Thoracic aorta (tissue), 2 donors: ENCODE data around the gene ANO8. TPM values are rescaled to one million over a fixed set of nuclear protein-coding genes. Genes with fewer than 3 reads are reported as not detected.

Source experiments
- ATAC-seq: fragments of 150-250 bp; one replicate; pipeline ENCODE4 v1.8.0; 2017; ENCODE audit warnings: low read depth; ENCODE audit not compliant: insufficient number of reproducible peaks, low FRiP score
- DNase-seq: peaks from one replicate; pipeline ENCODE4 v3.0.0-alpha.2; 2020; ENCODE audit warnings: low spot score
- H3K27ac ChIP-seq, 2 donors: fragments of 200-600 bp; sonication (generic); 1 replicate in 1 of 2; 2 replicates in 1 of 2; pipeline ENCODE4 v1.5.1; 2016; ENCODE audit warnings: mild to moderate bottlenecking in 2 of 2, moderate library complexity in 2 of 2
- H3K27me3 ChIP-seq: fragments of 200-600 bp; sonication (generic); replicated peaks from 2 replicates; pipeline ENCODE4 v1.6.0; 2016; ENCODE audit warnings: mild to moderate bottlenecking; ENCODE audit not compliant: insufficient read depth
- H3K36me3 ChIP-seq: fragments of 200-600 bp; sonication (generic); one replicate; pipeline ENCODE4 v1.5.1; 2016
- H3K4me1 ChIP-seq, 2 donors: fragments of 200-600 bp; sonication (generic); 1 replicate in 1 of 2; 2 replicates in 1 of 2; pipeline versions ENCODE4 v1.5.1 to v1.6.0; 2016; ENCODE audit warnings: low read depth in 2 of 2, mild to moderate bottlenecking in 1 of 2; ENCODE audit not compliant: control insufficient read depth in 1 of 2
- H3K4me3 ChIP-seq: fragments of 200-600 bp; sonication (generic); 2 replicates; pipeline ENCODE4 v1.5.1; 2016; ENCODE audit warnings: mild to moderate bottlenecking
- H3K9me3 ChIP-seq: fragments of 200-600 bp; sonication (generic); 2 replicates; pipeline ENCODE4 v1.5.1; 2016
- total RNA-seq, 2 donors: library from RNA; depleted of rRNA; stranded (reverse); fragments of >200 nt; gene quantifications; one replicate each; pipeline versions ENCODE4 v1.1.0 to v1.2.3, GENCODE V29; 2016
- TF ChIP-seq, protein P1 (sequence below): fragments of 200-600 bp; sonication (generic); IDR thresholded peaks from one replicate; pipeline ENCODE4 v1.5.1; 2019; ENCODE audit warnings: antibody characterized with exemption

The ANO8 gene
- total RNA-seq, 2 donors from 2014 or later: 9.5 to 13.4 TPM

DNA sequence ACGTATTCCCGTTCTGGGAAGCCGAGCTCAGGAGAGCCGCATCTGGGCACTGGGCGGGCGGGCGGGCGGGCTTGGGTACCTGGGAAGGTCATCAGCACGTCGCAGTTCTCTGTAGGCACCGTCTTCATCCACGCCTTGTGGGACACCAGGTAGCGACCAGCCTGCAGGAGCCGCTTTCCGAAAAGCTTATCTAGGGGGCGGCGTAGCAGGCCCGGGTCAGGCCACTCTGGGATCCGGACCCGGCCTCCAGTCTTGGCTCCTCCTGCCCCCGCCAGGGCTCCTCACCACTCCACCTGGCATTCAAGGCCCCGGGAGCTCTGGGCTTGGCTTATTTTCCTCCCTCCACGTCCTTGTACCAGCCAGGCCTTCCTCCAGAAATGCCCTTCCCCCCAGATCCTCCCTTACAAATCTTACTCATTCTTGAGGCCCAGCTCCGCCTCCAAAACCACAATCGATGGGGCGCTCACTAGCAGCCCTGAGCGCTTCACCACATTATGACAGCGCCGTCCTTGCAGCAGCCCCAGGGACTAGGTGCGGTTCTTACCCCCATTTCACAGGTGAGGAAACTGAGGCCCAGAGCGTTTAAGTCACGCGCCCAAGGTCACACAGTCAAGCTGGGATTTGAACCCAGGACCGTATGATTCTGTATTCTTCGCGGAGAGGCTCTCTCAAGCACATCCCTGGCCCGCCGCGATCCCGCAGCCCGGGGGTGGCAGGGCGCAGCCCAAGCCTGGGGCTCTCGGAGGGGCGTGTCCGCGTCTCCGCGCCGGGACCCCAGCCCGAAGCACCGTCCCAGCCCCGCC lies 843 bp downstream of the ANO8 start:
- Histone ChIP-seq H3K9me3 (no peaks in the 10 kb centered on the region), H3K27ac (peak overlapping the region in 1 of 2 donors; percentile 47), H3K27me3 (no peaks in the 10 kb centered on the region), H3K36me3 (peaks cover 4% of the 10 kb centered on the region), H3K4me3 (peak overlapping the region; percentile 97), H3K4me1 (peaks cover 20 to 40% of the 10 kb centered on the region in 2 donors)
- ATAC-seq (no peak), DNase-seq (no peak)
- TF ChIP-seq, protein P1, sequence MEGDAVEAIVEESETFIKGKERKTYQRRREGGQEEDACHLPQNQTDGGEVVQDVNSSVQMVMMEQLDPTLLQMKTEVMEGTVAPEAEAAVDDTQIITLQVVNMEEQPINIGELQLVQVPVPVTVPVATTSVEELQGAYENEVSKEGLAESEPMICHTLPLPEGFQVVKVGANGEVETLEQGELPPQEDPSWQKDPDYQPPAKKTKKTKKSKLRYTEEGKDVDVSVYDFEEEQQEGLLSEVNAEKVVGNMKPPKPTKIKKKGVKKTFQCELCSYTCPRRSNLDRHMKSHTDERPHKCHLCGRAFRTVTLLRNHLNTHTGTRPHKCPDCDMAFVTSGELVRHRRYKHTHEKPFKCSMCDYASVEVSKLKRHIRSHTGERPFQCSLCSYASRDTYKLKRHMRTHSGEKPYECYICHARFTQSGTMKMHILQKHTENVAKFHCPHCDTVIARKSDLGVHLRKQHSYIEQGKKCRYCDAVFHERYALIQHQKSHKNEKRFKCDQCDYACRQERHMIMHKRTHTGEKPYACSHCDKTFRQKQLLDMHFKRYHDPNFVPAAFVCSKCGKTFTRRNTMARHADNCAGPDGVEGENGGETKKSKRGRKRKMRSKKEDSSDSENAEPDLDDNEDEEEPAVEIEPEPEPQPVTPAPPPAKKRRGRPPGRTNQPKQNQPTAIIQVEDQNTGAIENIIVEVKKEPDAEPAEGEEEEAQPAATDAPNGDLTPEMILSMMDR: no peak

DNA sequence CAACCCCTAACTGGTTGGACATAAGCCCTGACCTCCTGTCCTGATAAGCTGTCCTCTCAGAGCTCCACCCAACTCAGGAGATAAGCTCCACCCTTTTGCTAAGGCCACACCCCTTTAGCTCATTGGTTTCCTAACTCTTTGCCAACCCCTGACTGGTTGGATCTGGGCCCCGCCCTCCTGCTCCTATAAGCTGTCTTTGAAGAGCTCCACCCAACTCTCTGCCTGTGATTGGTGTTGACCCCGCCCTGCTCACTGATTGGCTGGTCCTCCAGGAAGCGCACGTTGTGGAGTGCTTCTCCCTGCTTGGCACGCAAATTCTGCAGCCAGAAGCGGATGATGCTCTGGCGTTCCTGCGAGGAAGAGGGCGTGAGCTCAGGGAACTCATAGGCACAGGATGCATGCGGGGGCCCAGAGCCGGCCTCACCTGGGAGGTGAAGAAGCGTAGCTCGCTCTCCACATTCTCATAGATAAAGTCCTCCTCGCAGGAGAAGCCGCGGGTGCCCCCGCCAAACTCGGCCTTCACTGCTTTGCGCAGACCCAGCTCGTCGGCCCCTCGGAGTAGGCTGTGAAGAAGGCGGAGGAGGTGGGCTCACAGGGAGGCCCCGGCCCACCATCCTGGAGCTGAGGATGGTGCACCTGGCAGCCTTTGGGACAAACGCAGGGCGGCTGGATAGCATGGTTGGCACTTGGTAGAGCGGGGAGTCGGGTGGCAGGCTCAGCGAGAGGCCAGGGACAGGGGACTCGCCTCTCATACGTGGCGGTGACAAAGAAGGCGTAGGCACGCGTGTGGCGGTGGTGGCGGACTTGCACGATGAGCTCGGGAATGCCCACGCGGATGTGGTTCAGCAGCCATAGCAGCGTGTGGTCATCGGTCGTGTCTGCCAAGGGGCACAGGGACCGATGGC lies 1.7 kb downstream of the ANO8 start:
- peaks cover 16 to 31% of the 10 kb centered on the region in 2 donors for H3K4me1 ChIP-seq
- H3K9me3 ChIP-seq: no peaks in the 10 kb centered on the region
- H3K36me3 ChIP-seq: peaks cover 4% of the 10 kb centered on the region
- DNase-seq (no peak), ATAC-seq (no peak)
- H3K27ac ChIP-seq: no peak overlapping the region
- H3K27me3 ChIP-seq: no peaks in the 10 kb centered on the region
- no peak overlapping the region for H3K4me3 ChIP-seq
- TF ChIP-seq, protein P1: no peak

DNA sequence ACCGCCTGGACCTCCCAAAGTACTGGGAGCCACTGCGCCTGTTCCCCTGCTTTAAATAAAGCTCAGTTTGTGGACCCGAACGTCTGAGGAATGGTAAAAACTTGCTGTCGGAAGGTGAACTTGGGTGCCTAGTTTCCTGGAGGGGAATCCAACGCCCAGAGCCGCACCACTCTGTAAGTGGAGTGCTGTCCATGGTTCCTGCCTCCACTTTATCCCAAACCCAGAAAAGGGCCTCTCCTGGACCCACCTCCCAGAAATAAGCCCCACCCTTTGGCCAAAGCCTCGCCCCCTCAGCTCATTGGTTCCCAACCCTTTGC lies 2.3 kb downstream of the ANO8 start:
- H3K27me3 ChIP-seq: no peaks in the 10 kb centered on the region
- no peak overlapping the region for H3K4me3 ChIP-seq
- TF ChIP-seq, protein P1: no peak
- DNase-seq (no peak), ATAC-seq (no peak)
- no peaks in the 10 kb centered on the region for H3K9me3 ChIP-seq
- H3K27ac ChIP-seq: no peak overlapping the region
- H3K36me3 ChIP-seq: peaks cover 4% of the 10 kb centered on the region
- H3K4me1 ChIP-seq: peaks cover 13 to 28% of the 10 kb centered on the region in 2 donors

DNA sequence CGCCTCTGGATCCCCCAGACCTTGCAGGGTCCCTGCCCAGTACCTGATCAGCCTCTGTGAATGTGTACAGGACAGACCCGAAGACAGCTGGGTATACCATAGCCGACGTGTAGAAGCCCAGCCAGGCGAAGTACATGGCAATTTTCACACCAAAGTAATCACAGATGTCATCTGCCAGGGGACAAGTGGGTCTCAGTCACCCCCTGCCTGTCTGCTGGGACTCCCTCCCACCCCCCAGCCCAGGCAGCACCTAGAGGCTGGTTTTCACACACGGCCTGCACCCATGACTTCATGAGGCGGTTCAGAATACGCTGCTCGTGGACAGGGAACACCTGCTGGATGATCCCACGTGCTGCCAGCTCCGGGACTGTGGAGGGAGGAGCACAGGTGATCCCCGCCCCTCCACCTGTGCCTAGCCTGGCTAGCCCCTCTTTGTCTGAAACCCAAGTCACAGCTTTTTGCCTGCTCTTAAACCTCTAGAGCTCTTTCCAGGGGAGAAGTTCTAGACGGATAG lies 3.6 kb downstream of the ANO8 start:
- peaks cover 19 to 38% of the 10 kb centered on the region in 2 donors for H3K4me1 ChIP-seq

More for the DNA sequence above, 3.6 kb downstream of the ANO8 start:
- Histone ChIP-seq H3K36me3 (peaks cover 4% of the 10 kb centered on the region), H3K27ac (no peak overlapping the region), H3K9me3 (no peaks in the 10 kb centered on the region), H3K4me3 (no peak overlapping the region), H3K27me3 (no peaks in the 10 kb centered on the region)
- DNase-seq (no peak), ATAC-seq (no peak)
- TF ChIP-seq, protein P1: no peak
